Body of pancreas (tissue), 4 donors: Measurements from ENCODE around the gene C1QL2.

ENCODE experiments used
- CTCF ChIP-seq, 7 experiments: fragments of 450-650 bp in 4 of 7; fragments of 200-600 bp in 3 of 7; sonication (generic) in 3 of 7; IDR thresholded peaks; one replicate each; pipeline ENCODE4 v1.5.1; 2016 to 2019; ENCODE audit warnings: antibody characterized with exemption in 7 of 7
- POLR2A ChIP-seq, 3 donors: fragments of 450-650 bp; IDR thresholded peaks; one replicate each; pipeline ENCODE4 v1.6.1; 2016; ENCODE audit warnings: antibody characterized with exemption in 3 of 3, mild to moderate bottlenecking in 2 of 3

DNA sequence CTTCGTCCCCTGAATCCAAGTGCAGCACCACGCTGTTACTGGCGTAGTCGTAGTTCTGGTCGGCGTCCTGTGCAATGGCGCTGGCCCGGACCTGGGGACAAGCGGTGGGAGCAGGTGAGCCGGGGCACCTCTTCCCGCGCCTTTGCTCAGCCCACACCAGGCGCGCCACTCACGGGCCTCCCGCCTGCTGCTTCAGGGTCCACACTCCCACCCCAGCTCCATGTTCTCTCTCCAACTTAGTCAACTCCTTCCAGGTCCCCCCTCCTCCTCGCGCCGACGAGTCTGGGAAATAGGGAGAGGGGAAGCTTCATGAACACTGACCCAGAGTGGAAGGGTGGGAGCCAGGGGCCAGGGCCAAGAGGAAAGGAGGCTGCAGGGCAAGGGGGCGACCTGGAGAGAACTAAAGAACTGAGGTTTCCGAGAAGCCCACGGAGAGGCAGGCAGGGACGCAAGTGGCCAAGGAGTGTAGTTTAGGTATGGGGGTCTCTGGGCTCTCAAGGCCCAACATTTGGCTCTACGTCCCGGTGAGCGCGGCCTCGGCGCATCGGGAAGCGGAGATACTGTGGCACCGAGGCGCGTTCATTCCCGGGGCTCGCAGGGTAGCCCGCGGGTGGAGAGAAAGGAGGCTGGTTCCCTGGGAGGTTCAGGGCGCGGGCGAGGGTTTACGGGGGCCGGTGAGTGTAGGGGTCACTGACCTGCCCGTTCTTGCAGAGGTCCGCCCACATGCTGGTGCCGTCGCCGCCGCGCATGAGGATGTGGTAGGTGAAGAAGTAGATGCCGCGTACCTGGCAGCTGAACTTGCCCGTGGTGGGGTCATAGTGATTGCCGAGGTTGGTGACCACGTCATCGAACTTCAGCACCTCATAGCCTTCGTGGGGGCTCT lies 1.4 kb downstream of the C1QL2 start:
- TF ChIP-seq CTCF (IDR thresholded peaks at IDR 0.05) (no peak), POLR2A (IDR thresholded peaks at IDR 0.05) (no peak)
